Measurements from ENCODE around the gene ALPG.
"Not testable (repeated sequence)": the region's sequence is repeated elsewhere in the genome, so short reads cannot be mapped to it uniquely, and the experiment has no call there.

ALPG gene

GRCh38 chr2:232406556-232407310 lies at the start of gene ALPG:
TSS of gene ALPG (plus strand) at chr2:232406844. CDS start at chr2:232406895, 51 bp downstream.
- Histone ChIP-seq H3K4me3 (ENCODE audit: low read depth, low read length) (no peak within 1 kb of the TSS), H3K4me1 (ENCODE audit: control insufficient read depth, insufficient read depth, low read length) (peaks cover 5% of the 10 kb centered on the region; the same call in 1 of the 2 replicates), H3K9me3 (ENCODE audit: control insufficient read depth, insufficient read depth, low read depth, low read length) (no peaks in the 10 kb centered on the region), H3K36me3 (ENCODE audit: control insufficient read depth, insufficient read depth, low read length) (no peaks in the 10 kb centered on the region; the same call in 1 of the 2 replicates), H3K9ac (ENCODE audit: low read length) (no peak within 1 kb of the TSS), H3K27me3 (ENCODE audit: control insufficient read depth, insufficient read depth, low read length) (no peaks in the 10 kb centered on the region), H3K27ac (ENCODE audit: low read depth, low read length) (no peak within 1 kb of the TSS)

- Histone ChIP-seq H3K36me3 (ENCODE audit: control insufficient read depth, insufficient read depth, low read length) (no peaks in the 10 kb centered on the region), H3K9me3 (ENCODE audit: control insufficient read depth, insufficient read depth, low read depth, low read length) (0 out of 2 replicates have a peak, but pooled peaks cover 2% of the 10 kb centered on the region), H3K27ac (ENCODE audit: low read depth, low read length) (no peak overlapping the region), H3K4me3 (ENCODE audit: low read depth, low read length) (no peak overlapping the region), H3K9ac (ENCODE audit: low read length) (no peak overlapping the region), H3K27me3 (ENCODE audit: control insufficient read depth, insufficient read depth, low read length) (no peaks in the 10 kb centered on the region), H3K4me1 (ENCODE audit: control insufficient read depth, insufficient read depth, low read length) (peaks cover 9% of the 10 kb centered on the region)
These were observed 45.0 kb upstream of the ALPG start for GRCh38 chr2:232361646-232362045.

GRCh38 chr2:232362174-232362900 lies 44.3 kb upstream of the ALPG start:
- Histone ChIP-seq H3K4me1 (ENCODE audit: control insufficient read depth, insufficient read depth, low read length) (peaks cover 9% of the 10 kb centered on the region), H3K27ac (ENCODE audit: low read depth, low read length) (no peak overlapping the region), H3K36me3 (ENCODE audit: control insufficient read depth, insufficient read depth, low read length) (no peaks in the 10 kb centered on the region), H3K27me3 (ENCODE audit: control insufficient read depth, insufficient read depth, low read length) (no peaks in the 10 kb centered on the region), H3K9me3 (ENCODE audit: control insufficient read depth, insufficient read depth, low read depth, low read length) (0 out of 2 replicates have a peak, but pooled peaks cover 2% of the 10 kb centered on the region), H3K9ac (ENCODE audit: low read length) (no peak overlapping the region), H3K4me3 (ENCODE audit: low read depth, low read length) (no peak overlapping the region)

- not testable (repeated sequence) for H3K36me3 ChIP-seq (ENCODE audit: control insufficient read depth, insufficient read depth, low read length); H3K9me3 ChIP-seq (ENCODE audit: control insufficient read depth, insufficient read depth, low read depth, low read length); H3K27me3 ChIP-seq (ENCODE audit: control insufficient read depth, insufficient read depth, low read length); H3K9ac ChIP-seq (ENCODE audit: low read length); H3K27ac ChIP-seq (ENCODE audit: low read depth, low read length); H3K4me3 ChIP-seq (ENCODE audit: low read depth, low read length)
- H3K4me1 ChIP-seq (ENCODE audit: control insufficient read depth, insufficient read depth, low read length), result peaks cover 15% of the 10 kb centered on the region
These were observed 43.4 kb upstream of the ALPG start for GRCh38 chr2:232363064-232363783.

- H3K9ac ChIP-seq (ENCODE audit: low read length), result no peak overlapping the region
- H3K27ac ChIP-seq (ENCODE audit: low read depth, low read length), result no peak overlapping the region
- H3K4me3 ChIP-seq (ENCODE audit: low read depth, low read length), result no peak overlapping the region
- H3K4me1 ChIP-seq (ENCODE audit: control insufficient read depth, insufficient read depth, low read length), result peaks cover 18% of the 10 kb centered on the region
- H3K36me3 ChIP-seq (ENCODE audit: control insufficient read depth, insufficient read depth, low read length), result no peaks in the 10 kb centered on the region
- H3K27me3 ChIP-seq (ENCODE audit: control insufficient read depth, insufficient read depth, low read length), result no peaks in the 10 kb centered on the region
- 0 out of 2 replicates have a peak, but pooled peaks cover 2% of the 10 kb centered on the region for H3K9me3 ChIP-seq (ENCODE audit: control insufficient read depth, insufficient read depth, low read depth, low read length)
These were observed 42.6 kb upstream of the ALPG start for GRCh38 chr2:232363784-232364615.

- not testable (repeated sequence) for H3K4me3 ChIP-seq (ENCODE audit: low read depth, low read length); H3K9me3 ChIP-seq (ENCODE audit: control insufficient read depth, insufficient read depth, low read depth, low read length); H3K27ac ChIP-seq (ENCODE audit: low read depth, low read length); H3K27me3 ChIP-seq (ENCODE audit: control insufficient read depth, insufficient read depth, low read length); H3K36me3 ChIP-seq (ENCODE audit: control insufficient read depth, insufficient read depth, low read length); H3K9ac ChIP-seq (ENCODE audit: low read length)
- H3K4me1 ChIP-seq (ENCODE audit: control insufficient read depth, insufficient read depth, low read length), result peaks cover 24% of the 10 kb centered on the region
These were observed 41.6 kb upstream of the ALPG start for GRCh38 chr2:232364806-232365594.

- Histone ChIP-seq H3K27ac (ENCODE audit: low read depth, low read length) (no peak overlapping the region), H3K4me1 (ENCODE audit: control insufficient read depth, insufficient read depth, low read length) (peaks cover 24% of the 10 kb centered on the region), H3K9ac (ENCODE audit: low read length) (no peak overlapping the region)
These were observed 40.9 kb upstream of the ALPG start for GRCh38 chr2:232365621-232366321.

GRCh38 chr2:232366461-232366860 lies 40.2 kb upstream of the ALPG start:
- H3K27ac ChIP-seq (ENCODE audit: low read depth, low read length); H3K9me3 ChIP-seq (ENCODE audit: control insufficient read depth, insufficient read depth, low read depth, low read length); H3K4me3 ChIP-seq (ENCODE audit: low read depth, low read length); H3K9ac ChIP-seq (ENCODE audit: low read length); H3K36me3 ChIP-seq (ENCODE audit: control insufficient read depth, insufficient read depth, low read length); H3K27me3 ChIP-seq (ENCODE audit: control insufficient read depth, insufficient read depth, low read length): not testable (repeated sequence)
- H3K4me1 ChIP-seq (ENCODE audit: control insufficient read depth, insufficient read depth, low read length), result peaks cover 24% of the 10 kb centered on the region

More at GRCh38 chr2:232365621-232366321, 40.9 kb upstream of the ALPG start:
- H3K27me3 ChIP-seq (ENCODE audit: control insufficient read depth, insufficient read depth, low read length), result no peaks in the 10 kb centered on the region
- H3K9me3 ChIP-seq (ENCODE audit: control insufficient read depth, insufficient read depth, low read depth, low read length), result 0 out of 2 replicates have a peak, but pooled peaks cover 2% of the 10 kb centered on the region
- no peaks in the 10 kb centered on the region for H3K36me3 ChIP-seq (ENCODE audit: control insufficient read depth, insufficient read depth, low read length)
- no peak overlapping the region for H3K4me3 ChIP-seq (ENCODE audit: low read depth, low read length)

GRCh38 chr2:232367016-232367415 lies 39.6 kb upstream of the ALPG start:
- Histone ChIP-seq H3K4me3 (ENCODE audit: low read depth, low read length) (no peak overlapping the region), H3K9ac (ENCODE audit: low read length) (no peak overlapping the region), H3K4me1 (ENCODE audit: control insufficient read depth, insufficient read depth, low read length) (peaks cover 24% of the 10 kb centered on the region), H3K9me3 (ENCODE audit: control insufficient read depth, insufficient read depth, low read depth, low read length) (no peaks in the 10 kb centered on the region), H3K27ac (ENCODE audit: low read depth, low read length) (no peak overlapping the region), H3K27me3 (ENCODE audit: control insufficient read depth, insufficient read depth, low read length) (no peaks in the 10 kb centered on the region), H3K36me3 (ENCODE audit: control insufficient read depth, insufficient read depth, low read length) (no peaks in the 10 kb centered on the region)

All from HUES6 (cell line).